MV-4-11 (cell line): ENCODE results near the gene PTPRE.

ENCODE experiments used
- DNase-seq: peaks from one replicate; lab custom pipeline; 2025; lab: John Stamatoyannopoulos, UW

The PTPRE gene

DNA sequence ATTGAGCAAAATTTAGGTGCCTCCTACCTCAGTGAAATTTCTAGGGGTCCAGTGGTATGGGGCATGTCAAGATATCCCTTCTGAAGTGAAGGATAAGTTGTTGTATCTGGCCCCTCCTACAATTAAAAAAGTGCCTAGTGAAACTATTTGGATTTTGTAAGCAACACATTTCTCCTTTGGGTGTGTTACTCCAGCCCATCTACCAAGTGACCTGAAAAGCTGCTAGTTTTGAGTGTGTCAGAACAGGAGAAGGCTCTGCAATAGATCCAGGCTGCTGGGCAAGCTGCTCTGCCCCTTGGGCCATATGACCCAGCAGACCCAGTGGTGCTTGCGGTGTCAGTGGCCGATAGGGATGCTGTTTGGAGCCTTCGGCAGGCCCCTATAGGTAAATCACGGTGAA is 46.0 kb downstream of the PTPRE start:
- DNase-seq, result no peak

DNA sequence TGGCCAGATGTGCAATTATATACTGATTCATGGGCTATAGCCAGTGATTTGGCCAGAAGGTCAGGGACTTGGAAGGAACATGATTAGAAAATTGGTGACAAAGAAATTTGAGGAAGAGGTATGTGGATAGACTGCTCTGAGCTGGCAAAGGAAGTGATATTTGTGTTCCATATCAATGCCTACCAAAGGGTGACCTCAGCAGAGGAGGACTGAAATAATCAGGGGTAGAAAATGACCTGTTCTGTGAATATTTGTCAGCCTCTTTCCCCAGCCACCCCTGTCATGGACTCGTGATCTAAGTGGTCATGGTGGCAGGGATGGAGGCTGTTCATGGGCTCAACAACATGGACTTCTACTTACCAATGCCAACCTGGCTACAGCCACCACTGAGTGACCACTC is 47.0 kb downstream of the PTPRE start:
- DNase-seq, result no peak

DNA sequence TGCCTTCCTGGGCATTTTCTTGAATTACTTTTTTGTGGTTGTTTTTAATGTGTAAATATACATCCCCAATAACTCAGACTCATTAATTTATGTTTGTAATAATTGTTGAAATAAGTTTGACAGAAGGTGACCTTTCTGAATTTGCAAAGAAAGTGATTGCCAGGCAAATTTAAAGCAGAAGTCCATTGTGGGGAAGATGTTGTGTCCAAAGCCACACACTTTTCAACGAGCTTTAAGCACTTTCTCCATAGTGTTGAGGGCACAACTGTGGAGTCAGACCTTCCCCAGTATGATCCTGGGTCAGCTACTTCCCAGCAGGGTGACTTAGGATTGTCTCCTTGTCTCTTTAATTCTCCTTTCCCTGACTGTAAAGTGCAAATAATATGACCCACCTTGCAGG is 52.5 kb downstream of the PTPRE start:
- DNase-seq, result no peak

DNA sequence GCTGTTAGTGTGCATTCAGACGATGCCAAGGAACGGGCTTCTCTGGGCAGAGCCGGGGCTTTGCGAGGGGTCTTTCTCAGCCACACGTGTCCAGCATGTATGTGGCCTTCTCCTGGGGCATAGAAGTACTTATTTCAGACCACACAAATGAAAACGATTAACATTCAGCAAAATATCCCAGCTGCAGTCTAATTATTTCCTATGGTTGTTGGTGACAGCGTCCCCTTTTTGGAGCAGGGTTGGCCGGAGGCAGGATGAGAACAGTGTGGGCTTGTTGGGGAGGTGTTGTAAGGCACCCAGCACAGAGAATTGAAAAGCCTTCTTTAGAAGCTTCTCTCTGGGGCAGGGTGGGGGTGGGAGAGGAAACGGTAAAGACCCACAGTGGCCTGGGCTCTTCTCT is 54.2 kb downstream of the PTPRE start:
- no peak for DNase-seq

DNA sequence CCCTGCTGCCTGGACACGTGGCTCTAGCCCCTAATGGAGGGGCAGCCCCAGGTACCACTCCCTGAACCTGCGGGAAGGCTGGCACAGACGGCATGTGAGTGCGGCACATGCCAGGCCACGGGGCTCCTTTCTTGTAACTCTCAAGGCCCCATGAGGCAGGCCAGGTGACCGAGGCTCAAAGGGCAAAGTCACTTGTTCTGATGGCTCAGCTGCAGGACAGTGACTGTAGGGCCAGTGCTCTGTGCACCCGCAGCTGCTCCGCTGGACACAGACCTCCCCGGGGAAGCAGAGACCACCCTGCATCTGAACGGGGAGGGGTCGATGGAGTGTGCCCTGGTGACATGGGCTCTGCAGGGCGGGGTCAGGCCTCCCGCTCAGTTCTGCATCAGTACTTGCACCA is 55.3 kb downstream of the PTPRE start:
- no peak for DNase-seq

DNA sequence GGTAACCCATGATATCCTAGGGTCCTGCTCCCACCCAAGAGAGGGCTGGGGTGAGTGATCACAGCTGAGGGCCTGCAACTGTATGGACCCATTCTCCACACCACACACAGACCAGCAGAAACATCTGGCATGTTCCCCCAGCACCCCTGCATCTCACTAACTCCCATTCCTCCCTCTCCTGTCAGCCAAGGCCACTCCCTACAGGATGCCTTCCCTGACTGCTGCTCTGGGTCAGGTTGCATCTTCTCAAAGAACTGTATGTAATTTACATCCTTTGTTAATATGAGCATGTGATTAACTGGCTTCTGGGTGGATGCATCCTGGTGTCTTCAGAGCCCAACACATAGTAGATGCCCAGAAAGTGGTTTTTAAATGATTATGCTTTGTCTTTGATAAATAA is 56.2 kb downstream of the PTPRE start:
- no peak for DNase-seq

DNA sequence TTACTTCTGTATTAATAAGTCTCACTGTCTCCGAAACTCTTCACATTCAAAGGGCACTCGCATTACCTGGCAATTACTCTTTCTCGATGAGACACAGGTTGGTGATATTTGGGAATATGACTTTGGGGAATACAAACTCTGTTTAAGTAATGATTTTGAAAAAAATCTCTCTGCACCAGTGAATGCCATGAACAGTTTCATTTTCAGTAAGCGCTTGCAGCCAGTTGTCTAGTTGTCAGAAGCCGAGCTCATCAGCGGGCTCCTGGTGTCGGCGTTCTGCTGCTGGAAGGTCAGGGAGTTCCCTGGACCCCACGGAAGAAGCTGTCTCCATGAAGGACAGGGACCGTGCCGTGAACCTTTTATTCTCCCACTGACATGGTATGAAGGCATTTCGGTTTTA is 57.7 kb downstream of the PTPRE start:
- DNase-seq, result no peak

DNA sequence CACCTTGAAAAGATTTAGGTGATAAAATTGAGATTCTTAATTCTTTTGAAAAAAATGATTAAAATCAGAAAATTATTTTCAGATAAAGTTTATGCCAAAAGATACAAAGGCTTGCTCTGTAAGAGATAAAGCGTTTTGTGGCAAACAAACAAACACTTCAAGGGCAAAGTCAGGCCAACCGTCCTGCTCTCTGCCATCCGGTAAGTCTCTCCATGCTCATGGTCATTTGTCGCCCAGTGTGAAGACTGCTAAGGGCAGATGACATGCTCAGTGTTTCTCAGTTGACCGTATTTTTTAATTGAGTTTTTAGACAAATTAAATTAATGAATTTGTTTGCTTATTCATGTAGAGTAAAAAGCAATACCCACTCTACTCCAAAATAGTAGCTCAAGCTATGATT is 60.0 kb downstream of the PTPRE start:
- DNase-seq, result no peak

DNA sequence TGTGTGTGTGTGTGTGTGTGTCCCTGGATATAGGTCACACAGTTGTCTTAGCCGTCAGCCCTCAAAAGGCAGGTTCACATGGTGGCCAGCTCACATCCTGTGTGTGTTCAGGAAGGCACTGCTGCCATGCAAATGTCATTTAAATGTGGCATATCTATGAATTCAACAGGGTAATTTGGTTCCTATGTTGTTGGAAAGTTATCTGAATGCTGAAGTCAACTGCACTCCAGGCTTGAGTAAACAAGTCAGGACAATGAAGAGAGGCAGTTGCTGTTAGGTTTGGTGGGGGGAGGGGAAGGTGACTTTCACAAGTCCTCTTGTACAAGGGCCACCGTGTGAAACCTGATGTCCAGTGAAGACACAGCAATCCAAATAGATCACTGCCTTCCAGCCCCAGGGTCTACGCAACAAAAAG is 61.1 kb downstream of the PTPRE start:
- no peak for DNase-seq

DNA sequence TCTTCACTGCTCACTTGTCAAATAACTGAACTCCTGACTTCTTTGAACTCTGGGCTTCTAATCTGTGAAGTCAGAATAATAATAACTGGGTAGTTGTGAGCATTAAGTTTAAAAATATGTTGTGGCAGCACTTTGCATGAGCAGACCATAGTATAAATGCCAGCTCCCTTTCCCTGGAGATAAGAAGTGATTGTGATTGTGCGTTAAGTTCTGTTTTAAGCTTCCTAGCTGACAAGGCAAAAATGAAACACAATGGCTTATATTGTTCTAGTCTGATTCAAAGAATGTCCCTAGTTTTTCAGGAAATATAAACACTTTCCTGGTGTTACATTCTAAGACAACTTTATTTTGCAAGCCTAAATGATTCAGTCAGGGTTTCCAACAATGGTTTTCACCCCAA is 61.8 kb downstream of the PTPRE start:
- DNase-seq, result no peak

DNA sequence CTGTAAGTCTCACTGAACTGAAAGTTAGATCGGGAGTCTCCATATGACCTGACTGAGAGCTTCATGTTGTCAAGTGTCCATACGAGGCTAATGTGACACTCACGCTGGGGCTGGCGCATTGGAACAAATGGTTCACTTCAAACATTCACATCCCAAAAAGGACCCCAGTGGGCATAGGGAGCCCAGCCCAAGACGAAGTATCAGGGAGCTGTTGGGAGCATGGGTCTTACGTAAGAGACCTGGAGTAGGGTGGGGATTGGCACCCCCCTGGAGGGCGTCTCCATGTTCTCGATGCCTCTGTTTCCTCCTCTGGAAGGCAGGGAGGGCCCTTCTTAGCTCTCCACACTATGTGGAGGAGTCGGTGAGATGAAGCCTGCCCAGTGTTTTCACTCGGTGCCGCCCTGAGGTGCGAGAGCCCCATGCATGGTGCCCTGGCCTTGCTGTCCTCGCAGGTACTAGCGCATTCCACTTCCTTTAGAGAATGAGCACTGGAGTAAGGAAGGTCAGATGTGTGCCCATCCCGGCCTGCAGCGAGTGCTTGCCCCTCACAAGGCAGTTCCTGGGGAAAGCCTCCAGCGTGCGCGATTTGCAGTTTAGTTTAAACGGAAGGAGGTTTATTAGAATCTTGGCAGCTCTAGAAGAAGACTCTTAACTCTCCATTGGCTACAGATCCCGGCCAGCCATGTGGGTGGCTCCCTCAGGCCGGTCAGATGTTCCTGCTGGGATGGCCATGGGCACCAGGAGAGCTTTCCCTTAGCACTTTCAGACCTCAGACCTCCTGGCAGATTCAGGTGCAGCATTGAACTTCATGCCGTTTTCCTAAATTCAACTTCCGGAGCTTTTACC is 64.4 kb downstream of the PTPRE start:
- DNase-seq, result no peak

DNA sequence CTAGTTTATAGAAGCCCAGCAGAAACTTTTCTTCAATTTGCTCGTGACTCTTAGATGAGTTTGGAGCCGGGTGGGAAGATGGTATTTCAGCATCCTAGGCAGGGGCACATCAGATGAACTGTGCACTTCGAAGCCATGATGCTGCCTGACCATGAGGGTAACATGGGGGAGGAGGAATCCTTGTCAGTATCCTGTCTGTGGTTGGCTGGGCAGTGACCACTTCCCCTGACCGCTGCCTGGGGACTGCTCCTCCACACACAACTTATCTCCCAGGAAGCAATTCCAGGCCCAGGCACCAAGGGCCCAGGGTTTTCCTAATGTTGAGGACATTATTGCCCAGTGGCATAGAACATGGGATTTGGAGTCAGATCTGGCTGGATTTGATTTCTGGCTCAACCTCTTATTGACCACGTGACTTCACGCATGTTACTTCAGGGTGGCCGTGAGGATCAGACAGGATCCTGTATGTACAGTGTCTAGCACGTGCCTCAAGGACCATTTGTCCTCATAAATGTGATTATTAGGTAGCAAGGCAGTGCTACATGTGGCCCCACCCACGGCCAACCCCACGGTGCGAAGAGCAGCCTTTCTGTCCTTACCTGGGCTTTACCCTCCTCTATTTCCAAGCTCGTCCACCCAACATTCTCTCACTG is 65.2 kb downstream of the PTPRE start:
- no peak for DNase-seq

DNA sequence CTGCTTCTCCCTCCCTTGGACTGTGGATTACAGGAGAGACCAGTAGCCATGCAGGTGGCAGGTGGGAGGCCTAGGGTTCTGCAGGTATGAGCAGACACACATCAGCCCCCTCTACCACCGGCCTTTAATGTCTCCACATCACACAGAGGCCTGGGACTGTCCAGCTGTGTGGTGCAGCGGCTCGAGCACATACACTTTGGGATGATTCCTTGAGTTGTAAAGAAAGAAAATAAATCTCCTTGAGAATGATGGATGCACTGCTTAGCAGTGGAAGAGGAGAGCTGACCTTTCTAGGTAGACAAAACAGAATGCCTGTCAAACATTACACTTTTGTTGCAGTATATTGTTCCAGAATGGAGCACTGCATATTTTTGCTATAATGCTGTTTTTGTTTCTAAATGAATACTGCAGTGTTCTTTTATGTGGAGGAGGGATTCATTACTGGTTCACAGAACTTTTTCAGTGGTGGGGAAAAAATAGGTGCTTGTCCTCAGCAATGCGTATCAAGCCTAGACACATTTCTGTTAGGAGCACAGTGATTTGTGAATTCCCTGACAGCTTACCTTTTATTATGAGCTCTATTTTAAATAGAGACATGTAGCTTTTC is 66.0 kb downstream of the PTPRE start:
- DNase-seq, result no peak

DNA sequence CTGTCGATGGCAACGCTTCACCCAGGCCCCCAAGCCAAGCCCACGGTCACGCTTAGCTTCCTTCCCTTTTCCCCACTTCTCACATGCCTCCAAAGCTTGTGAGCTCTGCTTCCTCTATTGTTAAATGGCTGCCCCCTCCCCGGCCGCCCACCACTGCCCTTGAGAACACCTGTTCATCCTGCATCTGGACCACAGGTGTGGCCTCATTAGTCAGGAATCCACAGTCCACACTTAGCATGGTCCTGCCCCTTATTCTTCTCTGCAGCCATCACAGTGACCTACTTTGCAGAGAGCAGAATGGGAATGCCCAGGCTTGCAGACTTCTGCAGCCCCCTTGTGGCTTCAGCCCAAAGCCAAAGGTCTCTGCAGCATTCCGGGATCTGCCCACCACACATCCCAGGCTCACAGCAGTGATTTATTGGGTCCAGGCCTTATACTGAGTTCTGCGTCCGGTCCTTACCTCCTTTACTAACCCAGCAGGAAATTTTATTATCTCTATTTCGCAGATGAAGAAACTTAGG is 66.9 kb downstream of the PTPRE start:
- peak; percentile 18 for DNase-seq

DNA sequence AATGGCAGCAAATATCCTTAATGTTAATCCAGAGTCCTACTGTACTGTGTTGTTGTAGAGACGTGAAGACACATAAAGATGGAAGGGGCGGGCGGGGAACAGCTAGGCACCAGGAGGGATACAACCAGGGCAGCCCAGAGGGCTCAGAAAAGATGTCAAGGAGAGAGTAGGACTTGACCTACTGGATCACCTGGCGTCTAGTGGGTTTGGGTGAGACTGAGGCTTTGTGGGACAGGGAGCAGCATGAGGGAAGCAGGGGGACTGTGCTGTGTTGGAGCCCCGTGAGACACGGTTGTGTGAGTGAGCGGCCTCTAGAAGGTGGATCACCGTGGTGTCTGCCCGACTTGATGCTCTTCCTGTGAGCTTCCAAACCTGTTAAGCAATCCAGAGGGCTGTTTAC is 68.0 kb downstream of the PTPRE start:
- no peak for DNase-seq

DNA sequence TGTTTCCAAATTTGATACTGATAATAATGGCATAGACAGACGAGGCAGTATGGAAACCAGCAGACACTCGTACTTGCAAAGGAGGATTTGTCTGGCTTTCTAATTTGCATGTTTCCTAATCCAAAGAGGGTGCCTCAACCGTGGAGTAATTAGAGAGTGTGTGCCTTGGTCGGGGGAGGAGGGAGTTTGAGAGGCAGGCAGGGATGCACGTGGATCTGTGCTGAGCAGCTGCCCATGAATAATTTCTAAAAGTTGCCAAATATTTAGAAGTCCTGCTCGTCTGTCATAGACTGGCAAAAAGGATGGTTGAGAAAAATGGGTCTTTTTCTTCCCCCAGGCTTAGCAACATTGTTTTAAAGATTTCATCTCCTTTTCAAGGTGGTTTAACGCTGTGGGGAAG is 69.4 kb downstream of the PTPRE start:
- no peak for DNase-seq

DNA sequence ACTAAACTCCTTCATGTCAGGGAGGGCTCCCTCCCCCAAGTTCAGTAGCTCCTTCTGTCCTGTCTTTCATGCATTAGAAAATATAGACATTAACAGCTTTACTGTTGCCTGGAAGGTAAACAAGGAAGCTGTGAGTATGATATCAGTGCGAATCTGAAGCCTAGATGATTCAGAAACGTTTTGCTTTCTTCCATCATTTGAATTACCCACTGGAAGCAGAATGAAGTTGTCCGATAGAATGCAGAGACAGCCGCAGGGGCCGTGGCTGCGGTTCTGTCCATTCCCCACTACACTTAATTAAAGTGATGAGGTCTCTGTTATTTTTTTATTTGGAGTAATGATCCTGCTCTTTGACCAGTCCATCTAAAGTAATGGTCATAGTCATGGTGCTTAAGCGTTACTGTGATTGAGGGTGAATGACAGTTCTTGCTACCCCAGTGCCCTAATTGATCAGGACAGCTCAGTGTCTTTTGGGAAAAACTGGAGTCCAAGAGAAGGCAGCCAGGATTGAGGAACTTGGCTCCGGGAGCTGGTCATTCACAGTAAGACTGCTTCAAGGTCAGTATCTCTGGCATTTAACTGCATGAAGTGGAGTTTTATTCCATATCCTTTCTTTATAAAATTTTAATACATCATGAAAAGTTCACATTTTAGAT is 69.9 kb downstream of the PTPRE start:
- no peak for DNase-seq

DNA sequence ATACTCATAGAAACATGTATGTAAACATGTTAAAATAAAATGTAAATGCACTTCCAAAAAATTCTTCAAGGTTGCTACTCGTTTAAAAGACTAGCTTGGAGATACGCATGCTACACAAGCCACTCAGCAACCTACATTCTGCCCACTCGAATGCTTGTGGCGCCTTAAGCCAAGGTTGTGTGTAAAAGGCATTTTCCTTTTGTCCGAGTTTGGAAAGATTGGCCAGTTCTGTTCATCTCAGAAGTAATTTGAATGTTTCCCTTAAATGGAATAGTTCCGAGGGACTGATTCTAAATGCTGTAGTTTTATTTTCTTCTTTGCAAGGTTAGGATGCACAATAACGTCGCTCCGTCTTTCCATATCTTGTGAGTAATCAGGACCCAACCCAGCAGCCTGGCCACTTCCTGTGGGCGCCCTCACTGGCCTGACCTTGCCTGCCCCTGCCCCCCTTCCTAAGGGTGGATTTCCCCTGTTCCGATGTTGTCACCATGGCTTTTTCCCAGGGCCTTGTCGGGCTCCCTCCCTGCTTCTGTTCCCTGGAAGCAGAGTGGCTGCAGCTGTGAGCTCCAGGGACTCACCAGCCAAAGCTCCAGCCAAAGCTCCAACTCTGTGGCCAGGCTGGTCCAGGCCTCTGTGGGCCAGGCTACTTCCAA is 70.6 kb downstream of the PTPRE start:
- peak; percentile 16 for DNase-seq

DNA sequence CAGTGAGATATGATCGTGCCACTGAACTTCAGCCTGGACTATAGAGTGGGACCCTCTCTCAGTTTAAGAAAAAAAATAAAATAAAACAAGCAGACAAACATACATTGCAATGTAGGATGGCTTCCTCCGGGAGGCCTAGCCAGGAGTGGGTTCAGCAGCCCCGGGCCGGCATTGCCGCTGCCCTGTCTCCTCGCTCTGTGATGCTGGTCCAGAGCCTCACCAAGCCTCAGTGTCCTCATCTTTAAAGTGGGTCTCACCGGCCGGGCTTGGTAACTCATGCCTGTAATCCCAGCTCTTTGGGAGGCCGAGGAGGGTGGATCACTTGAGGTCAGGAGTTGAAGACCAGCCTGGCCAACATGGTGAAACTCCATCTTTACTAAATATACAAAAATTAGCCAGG is 71.6 kb downstream of the PTPRE start:
- DNase-seq, result no peak

DNA sequence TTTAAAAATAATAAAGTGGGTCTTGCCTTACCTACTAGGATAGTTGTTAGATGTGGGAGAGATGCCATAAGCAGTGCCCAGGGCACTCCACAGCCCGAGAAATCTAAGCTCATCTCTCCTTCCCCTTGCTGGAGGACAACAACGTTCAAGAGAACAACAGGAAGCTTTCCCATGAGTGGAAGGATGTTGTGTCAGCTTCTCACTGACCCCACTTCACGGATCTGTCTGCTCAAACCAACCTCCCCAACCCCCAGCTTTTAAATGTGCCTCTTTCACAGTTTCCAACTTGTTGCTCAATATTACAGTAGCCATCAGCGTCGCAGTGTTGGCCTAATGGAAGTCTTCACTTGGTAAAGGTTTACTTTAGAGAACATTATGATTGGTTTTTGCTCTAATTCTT is 72.1 kb downstream of the PTPRE start:
- DNase-seq, result peak; percentile 51

DNA sequence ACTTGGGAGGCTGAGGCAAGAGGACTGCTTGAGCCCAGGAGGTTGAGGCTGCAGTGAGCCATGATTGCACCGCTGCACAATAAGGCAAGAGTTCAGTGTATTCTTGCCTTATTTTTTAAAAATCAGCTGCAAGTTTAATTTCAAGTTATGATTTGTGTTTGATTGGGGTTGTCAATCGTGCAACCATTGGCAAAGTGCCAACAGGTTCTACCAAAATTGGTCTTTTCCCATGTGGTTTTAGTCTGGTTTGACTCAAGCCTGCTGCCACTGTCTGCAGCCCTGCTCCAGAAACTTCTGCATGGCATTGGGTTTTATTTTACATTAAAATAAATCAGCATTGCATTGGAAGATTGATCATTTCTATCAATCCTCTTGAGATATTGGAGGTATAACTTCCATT is 72.7 kb downstream of the PTPRE start:
- no peak for DNase-seq

DNA sequence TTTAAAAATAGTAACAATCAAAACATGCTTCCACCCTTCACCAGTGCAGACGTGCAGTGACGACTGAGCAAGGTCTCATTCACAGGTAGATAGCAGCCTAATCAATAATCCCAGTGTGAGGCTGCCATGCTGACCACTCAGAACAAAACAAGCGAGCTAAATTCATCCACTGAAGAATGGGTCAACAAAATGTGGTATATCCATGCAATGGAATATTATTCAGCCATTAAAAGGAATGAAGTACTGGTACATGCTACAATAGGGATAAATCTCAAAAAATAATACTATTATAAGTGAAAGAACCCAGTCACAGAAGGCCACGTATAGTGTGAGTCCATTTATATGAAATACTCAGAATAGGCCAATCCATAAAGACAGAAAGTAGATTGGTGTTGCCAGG is 74.0 kb downstream of the PTPRE start:
- no peak for DNase-seq
